Fibroblast of skin of abdomen (primary cell): ENCODE results near the gene EVA1B.

Source experiments
- DNase-seq: peaks from one replicate; pipeline ENCODE4 v3.0.0-alpha.2; 2013

Gene EVA1B

DNA sequence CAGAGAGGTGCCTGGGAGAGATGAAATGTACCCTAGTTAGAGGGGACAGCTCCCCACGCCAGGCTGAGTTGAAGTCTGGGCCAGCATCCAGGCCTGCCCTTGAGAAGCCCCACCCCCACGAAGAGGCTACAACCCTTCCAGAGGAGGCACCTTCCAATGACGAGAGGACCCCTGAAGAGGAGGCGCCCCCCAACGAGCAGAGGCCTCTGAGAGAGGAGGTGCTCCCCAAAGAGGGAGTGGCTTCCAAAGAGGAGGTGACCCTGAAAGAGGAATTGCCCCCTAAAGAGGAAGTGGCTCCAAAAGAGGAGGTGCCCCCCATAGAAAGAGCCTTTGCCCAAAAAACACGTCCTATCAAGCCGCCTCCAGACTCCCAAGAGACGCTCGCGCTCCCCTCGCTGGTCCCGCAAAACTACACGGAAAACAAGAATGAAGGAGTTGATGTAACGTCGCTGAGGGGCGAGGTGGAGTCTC lies 3.1 kb downstream of the EVA1B start:
- DNase-seq: no peak

- no peak for DNase-seq
Observed at GRCh38 chr1:36309397-36309796, 14.0 kb downstream of the EVA1B start.

DNA sequence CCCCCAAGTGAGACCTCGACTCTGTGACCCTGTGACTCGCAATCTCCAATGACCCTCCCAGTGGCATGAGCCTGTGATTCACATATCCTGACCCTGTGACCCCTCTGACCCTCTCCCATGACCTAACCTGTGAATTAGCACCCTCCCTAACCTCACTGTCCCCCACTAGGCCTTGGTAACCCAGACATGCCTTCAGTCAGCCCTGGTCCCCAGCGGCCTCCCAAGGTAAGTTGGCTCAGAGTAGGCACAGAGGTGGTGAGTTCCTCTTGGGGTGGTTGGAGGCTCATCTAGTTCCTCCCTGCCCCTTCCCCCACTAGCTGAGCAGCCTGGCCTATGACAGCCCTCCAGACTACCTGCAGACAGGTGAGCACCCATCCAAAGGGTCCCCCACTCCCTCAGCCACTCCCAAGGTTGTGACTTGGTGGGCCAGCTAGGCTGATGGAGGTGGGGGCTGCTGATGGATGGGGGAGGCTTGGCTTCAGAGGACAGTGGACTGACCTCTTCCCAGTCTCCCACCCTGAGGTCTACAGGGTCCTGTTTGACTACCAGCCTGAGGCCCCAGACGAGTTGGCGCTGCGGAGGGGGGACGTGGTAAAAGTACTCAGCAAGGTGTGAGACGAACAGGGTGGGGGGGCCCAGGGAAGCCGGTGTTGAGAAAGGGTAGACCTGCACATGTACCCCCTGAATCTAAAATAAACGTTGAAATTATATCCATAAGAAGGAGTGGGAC lies 15.7 kb downstream of the EVA1B start:
- DNase-seq: no peak

- peak; percentile 92 for DNase-seq
Observed at GRCh38 chr1:36306902-36307456, 16.5 kb downstream of the EVA1B start.

DNA sequence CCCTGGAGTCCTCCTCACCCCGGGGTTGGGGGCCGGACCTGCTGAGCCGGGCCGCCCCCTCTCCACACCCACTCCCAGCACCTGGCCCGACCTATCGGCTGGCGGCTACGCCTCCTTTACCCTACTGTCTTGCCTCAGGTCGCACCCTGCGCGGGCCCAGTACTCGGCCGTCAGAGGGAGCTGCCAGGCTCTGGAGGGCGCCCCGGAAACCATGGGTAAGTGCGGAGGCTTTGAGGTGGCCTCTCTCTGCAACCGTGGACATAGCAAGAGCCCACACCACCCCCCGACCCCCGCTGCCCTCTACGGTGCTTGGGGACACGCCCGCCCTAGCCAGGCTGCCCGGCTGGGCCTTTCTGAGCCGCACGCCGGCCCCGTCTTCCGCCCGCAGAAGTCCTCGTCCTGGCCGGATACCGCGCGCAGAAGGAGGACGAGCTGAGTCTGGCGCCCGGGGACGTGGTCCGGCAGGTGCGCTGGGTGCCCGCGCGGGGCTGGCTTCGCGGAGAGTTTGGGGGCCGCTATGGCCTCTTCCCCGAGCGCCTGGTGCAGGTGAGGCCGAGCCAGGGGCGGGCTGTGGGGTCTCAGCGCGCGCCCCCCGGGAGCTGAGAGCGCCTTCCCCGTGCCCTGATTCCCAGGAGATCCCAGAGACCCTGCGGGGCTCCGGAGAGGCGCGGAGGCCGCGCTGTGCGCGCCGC lies 17.1 kb downstream of the EVA1B start, which contains the start of gene SH3D21:
SH3D21 (plus strand) TSS at position 159 of the 692 bp plus-strand sequence; CDS start at position 212, 53 bp downstream.
- DNase-seq: no peak

DNA sequence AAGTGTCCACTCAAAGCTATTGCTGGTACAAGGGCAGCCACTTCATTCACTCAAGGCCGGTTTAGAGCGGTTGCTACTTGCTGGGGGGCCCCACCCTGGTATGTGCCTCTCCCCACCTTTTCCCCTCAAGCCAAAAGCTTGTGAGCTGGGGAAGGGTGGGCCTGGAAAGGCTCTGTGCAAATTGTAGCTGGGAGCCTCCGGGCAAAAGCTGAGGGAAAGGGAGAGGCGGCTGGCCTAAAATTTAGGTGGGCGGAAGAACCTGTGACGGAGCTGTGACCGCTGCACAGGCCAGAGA lies 17.6 kb downstream of the EVA1B start:
- no peak for DNase-seq

DNA sequence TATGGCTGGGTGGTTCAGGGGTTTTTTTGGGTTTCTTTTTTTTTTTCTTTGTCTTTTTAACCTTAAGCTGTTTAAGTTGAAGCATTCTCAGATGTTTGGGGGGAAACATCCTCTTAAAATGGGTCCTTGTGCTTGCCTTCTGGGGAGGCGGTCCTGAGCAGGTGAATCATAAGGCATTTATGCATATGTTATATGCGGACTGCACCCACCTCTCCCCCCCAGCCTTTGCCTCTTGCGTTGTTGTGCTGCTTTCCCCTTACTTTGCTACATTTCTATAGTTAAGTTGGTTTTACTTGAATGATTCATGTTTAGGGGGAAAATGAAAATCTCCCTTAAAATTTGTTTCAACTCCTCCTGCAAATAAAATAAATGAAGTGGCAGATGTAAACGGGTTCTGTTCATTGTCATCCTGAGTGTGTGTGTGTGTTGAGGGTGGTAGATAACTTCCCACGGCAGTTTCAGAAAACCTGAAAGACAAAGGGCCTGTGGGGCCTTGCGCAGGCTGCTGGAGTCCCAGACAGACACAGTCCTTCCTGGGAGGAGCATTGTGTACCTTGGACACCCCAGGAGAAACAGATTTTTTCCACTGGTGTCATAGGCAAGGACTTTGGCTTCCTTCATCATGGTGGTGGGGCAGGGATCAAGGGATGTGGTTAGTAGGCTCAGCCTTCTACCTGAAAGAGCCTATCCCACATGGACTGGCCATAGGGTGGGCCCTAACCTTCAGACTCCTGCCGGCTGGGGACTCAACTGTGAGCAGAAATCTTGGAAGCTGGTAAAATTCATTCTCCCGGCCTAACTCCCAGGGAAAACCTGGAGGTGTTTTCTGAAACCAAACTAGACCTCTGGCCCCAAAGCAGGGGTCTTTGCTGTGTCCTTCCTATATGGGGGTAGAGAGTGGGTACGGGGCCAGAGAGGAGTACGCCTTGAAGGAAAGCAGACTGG lies 18.2 kb downstream of the EVA1B start:
- DNase-seq: no peak

DNA sequence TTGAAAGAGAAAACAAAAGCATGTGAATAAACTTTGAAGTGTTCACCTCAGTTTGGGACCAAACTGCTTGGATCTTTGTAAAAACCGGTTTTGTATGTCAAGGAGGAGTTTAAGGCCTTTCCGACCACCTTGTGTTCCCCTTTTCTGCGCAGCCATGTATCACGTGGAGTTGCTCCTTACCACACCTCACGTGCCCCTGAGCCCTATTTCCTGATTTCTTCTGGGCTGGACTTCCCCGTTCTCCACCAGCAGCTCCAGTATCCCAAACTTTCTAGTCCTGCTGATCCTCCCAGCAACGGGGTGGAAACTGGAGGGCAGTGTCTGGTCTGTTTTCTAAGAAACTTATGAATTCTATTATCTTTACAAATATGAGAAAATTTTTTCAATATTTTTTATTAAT lies 18.9 kb downstream of the EVA1B start:
- no peak for DNase-seq

DNA sequence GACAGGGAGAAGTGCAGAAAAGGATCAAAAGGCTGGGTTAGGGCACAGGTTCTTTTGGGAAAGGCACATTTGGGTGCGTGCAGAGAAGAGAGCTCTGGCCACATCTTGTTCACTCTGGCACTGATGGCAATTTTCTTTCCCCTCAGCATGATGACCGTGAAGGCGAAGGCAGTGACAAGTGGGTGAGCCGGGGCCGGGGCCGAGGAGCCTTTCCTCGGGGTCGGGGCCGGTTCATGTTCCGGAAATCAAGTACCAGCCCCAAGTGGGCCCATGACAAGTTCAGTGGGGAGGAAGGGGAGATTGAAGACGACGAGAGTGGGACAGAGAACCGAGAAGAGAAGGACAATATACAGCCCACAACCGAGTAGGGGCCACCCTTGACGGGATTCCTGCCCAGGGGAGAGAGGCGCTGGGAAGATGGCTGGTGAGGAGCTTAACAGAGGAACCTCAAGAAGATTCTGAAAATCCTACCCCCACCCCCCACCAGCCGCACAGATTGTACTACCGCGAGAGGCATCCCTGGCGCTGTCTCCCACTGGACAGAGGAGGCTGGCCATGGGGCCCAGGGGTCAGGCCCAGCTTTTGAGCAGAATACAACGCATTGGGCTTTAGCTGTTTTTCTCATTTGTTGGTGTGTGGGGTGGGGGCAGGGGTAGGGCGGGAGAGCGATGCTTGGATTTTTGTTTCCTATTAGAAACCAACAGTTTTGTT lies 19.6 kb downstream of the EVA1B start:
- no peak for DNase-seq

DNA sequence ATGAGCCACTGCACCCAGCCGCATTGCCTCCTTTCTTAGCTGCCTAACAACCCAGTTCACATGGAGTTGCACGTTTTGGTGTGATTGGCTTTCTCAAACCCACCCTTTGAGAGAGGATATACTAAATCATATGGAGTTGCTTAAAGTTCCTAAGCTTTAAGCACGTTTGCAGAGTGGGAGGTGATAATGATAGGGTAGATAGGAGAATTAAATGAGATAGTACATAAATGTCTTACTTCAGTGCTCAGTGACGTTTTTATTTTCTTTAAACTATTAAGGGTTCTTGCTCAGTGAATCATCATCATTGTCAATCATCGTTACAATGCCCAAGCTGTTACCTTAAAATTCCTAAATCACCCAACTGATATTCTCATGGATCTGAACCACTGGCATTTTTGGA lies 20.2 kb downstream of the EVA1B start:
- no peak for DNase-seq

- no peak for DNase-seq
Observed at GRCh38 chr1:36301220-36301619, 22.2 kb downstream of the EVA1B start.

DNA sequence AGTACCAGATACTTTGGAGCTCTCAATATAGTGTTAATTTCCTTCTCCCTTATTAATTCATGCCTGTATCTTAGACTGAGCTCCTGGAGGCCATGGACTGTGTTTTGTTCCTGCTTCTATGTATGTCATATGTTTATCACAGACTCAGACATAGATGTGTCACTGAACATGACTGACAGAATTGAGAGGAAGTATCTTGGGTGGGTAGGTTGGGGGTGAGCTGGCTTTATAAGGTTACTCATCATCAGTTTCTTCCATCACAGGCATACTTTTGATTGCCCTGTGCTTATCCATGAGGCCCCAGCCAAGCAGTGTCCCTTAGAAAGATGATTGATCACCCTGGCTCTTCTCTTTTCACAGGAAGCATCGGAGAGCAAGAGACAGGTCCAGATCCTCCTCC lies 22.9 kb downstream of the EVA1B start:
- DNase-seq: peak; percentile 27

DNA sequence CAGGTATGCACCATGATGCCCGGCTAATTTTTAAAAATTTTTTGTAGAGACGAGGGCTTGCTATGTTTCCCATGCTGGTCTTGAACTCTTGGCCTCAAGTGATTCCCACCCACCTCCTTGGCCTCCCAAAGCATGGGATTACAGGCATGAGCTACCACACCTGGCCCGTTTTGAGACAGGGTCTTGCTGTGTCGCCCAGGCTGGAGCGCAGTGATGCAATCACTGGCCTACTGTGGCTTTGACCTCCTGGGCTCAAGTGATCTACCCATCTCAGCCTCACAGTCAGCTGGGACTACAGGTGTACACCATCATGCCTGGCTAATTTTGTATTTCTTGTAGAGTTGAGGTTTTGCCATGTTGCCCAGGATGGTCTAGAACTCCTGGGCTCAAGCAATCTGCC lies 24.8 kb downstream of the EVA1B start:
- no peak for DNase-seq

- no peak for DNase-seq
Observed at GRCh38 chr1:36297062-36297461, 26.4 kb downstream of the EVA1B start.

- no peak for DNase-seq
Observed at GRCh38 chr1:36295390-36295789, 28.1 kb downstream of the EVA1B start.

GRCh38 chr1:36287595-36287994 lies 35.9 kb downstream of the EVA1B start:
- DNase-seq: no peak

GRCh38 chr1:36286802-36287201 lies 36.6 kb downstream of the EVA1B start:
- no peak for DNase-seq

- peak; percentile 82 for DNase-seq
Observed at GRCh38 chr1:36285443-36286101, 37.9 kb downstream of the EVA1B start.

DNA sequence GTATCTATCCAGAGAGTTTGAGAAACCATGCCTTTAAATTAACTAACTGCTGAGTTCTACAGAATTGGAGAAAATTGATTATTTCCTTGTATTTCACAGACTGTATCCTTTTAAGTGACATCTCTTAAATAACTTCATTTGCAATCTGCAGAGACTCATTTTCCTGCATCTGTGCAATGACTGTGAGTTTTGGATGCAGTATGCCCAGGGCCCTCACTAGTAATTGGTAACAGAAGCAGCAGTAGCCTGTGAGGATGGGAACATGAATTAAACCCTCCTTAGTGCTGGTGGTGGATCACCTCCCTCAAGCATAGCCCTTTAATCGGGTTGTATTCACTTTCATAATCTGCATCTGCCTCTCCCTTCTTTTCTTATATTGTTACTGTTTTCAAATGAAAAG lies 38.9 kb downstream of the EVA1B start:
- DNase-seq: no peak

DNA sequence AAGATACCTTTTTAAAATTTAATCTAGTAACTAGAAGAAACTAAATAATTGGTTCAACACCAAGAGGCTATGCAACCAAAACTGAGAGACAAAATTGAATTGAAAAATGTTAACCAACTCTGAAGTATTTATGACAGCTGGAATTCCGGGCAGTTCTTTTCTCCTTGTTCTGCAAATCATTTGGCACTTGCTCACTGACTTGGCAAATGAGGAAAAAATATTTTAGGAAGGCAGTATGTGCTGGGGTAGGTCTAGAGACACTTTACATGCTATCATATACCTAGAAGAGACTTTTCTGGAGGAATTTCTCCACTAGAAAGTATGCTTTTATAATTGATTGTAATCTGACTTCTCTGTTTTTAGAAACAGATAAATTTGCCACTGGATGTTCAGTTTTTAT lies 39.4 kb downstream of the EVA1B start:
- DNase-seq: peak; percentile 22

- no peak for DNase-seq
Observed at GRCh38 chr1:36279789-36280296, 43.6 kb downstream of the EVA1B start.
